CD4-positive, alpha-beta T cell treated with Interleukin-15 for 1 hour (primary cell): ENCODE measurements around the gene TNFRSF8.

Experiments used
- DNase-seq: peaks from one replicate; pipeline ENCODE4 v3.0.0-alpha.2; 2020

The TNFRSF8 gene

GRCh38 chr1:12178511-12178910, 115.4 kb downstream of the TNFRSF8 start:
- DNase-seq: no peak

GRCh38 chr1:12179111-12179519, 116.0 kb downstream of the TNFRSF8 start:
- peak; percentile 91 for DNase-seq

GRCh38 chr1:12179676-12180075, 116.6 kb downstream of the TNFRSF8 start:
- no peak for DNase-seq

GRCh38 chr1:12180315-12180714, 117.2 kb downstream of the TNFRSF8 start:
- peak; percentile 73 for DNase-seq

GRCh38 chr1:12180903-12181302, 117.8 kb downstream of the TNFRSF8 start:
- no peak for DNase-seq

GRCh38 chr1:12181568-12181967, 118.5 kb downstream of the TNFRSF8 start:
- DNase-seq: no peak

- DNase-seq: no peak
Observed at GRCh38 chr1:12182410-12182984, 119.4 kb downstream of the TNFRSF8 start.

GRCh38 chr1:12183095-12183794, 120.1 kb downstream of the TNFRSF8 start:
- DNase-seq: no peak

GRCh38 chr1:12184008-12184681, 121.0 kb downstream of the TNFRSF8 start:
- peak; percentile 80 for DNase-seq

GRCh38 chr1:12185036-12185917, 122.2 kb downstream of the TNFRSF8 start:
- DNase-seq: no peak

- DNase-seq: no peak
Observed at GRCh38 chr1:12185918-12186678, 123.0 kb downstream of the TNFRSF8 start.

- DNase-seq: no peak
Observed at GRCh38 chr1:12186679-12186985, 123.5 kb downstream of the TNFRSF8 start.

GRCh38 chr1:12188115-12188514, 125.0 kb downstream of the TNFRSF8 start:
- DNase-seq: no peak

- DNase-seq: no peak
Observed at GRCh38 chr1:12188657-12189327, 125.7 kb downstream of the TNFRSF8 start.

GRCh38 chr1:12189328-12189682, 126.2 kb downstream of the TNFRSF8 start:
- no peak for DNase-seq

- DNase-seq: no peak
Observed at GRCh38 chr1:12191242-12192032, 128.3 kb downstream of the TNFRSF8 start.
